Psoas muscle (tissue), 8 donors: ENCODE results near the gene MAN1B1. TPM values are rescaled to one million over a fixed set of nuclear protein-coding genes. Genes with fewer than 3 reads are reported as not detected.

Experiments used
- ATAC-seq, 4 donors: fragments of 200-7000 bp; cut with Tn5 transposase; one replicate each; pipeline ENCODE4 v1.9.1; 2020; ENCODE audit warnings: moderate library complexity in 3 of 4, mild to moderate bottlenecking in 2 of 4
- DNase-seq, 2 donors: peaks; one replicate each; pipeline ENCODE4 v3.0.0-alpha.2; 2020
- H3K27ac ChIP-seq: fragments of 200-600 bp; one replicate; pipeline ENCODE4 v1.8.0; 2022
- H3K27me3 ChIP-seq, 3 donors: fragments of 200-600 bp in 1 of 3; one replicate each; pipeline versions ENCODE4 v1.6.1 to v1.8.0; 2013 to 2022; ENCODE audit warnings: low read length in 2 of 3, mild to moderate bottlenecking in 2 of 3, moderate library complexity in 1 of 3; ENCODE audit not compliant: insufficient read depth in 3 of 3
- H3K36me3 ChIP-seq, 2 donors: fragments of 200-600 bp in 1 of 2; one replicate each; pipeline versions ENCODE4 v1.6.1 to v1.8.0; 2013 to 2022; ENCODE audit warnings: low read depth in 1 of 2, mild to moderate bottlenecking in 1 of 2, moderate library complexity in 1 of 2; ENCODE audit not compliant: insufficient read depth in 1 of 2
- H3K4me1 ChIP-seq: fragments of 200-600 bp; one replicate; pipeline ENCODE4 v1.8.0; 2022
- H3K4me3 ChIP-seq: fragments of 200-600 bp; one replicate; pipeline ENCODE4 v1.8.0; 2022; ENCODE audit warnings: mild to moderate bottlenecking
- H3K9me3 ChIP-seq: fragments of 200-600 bp; one replicate; pipeline ENCODE4 v1.8.0; 2022
- CTCF ChIP-seq: fragments of 200-600 bp; IDR thresholded peaks from one replicate; pipeline ENCODE4 v1.8.0; 2022; ENCODE audit warnings: antibody characterized with exemption
- WGBS, 3 donors: extraction: QIAGEN DNeasy Blood & Tissue Kit; methylation state at CpG; one replicate each; pipeline versions ENCODE4 v1.1.6 to v1.1.7; 2013; 5-methylcytosine and 5-hydroxymethylcytosine counted together
- intact Hi-C, 2 donors: fragments of 100-400 bp; cut with DNase I; formaldehyde crosslinking; loops; one replicate each; pipeline versions ENCODE4 v1.11.0 to v1.14.2; 2022
- polyA plus RNA-seq, 3 donors: library from polyadenylated mRNA; stranded (reverse); fragments of 200-250 nt; gene quantifications; one replicate each; pipeline ENCODE4 v1.2.3, GENCODE V29; 2013
- total RNA-seq, 4 donors: library from RNA; stranded (reverse); fragmentation: NEBNext Ultra II Directional in 2 of 4; extraction: Animal tissue kit (Norgen Biotek cat#: 25700) in 2 of 4; gene quantifications; one replicate each; pipeline versions ENCODE4 v1.2.1 to v1.2.4, GENCODE V29; 2021 to 2023
- donor health status: healthy with polysubstance abuse.
- donor health status: DM: no; HTN: no; CAD: no; lungs with moderate emphysema.
- donor health status: Bipolar disorder and iron deficiency.
- donor health status: healthy.
- donor health status: DM: yes; HTN: yes; CAD: no.
- donor health status: DM: no; HTN: no; CAD: no.
- donor health status: DM: no; HTN: no; CAD: no.
- donor health status: DM: yes; HTN: yes; CAD: no.

Gene MAN1B1
- total and polyA plus RNA-seq, 7 donors: 13.1 to 24.4 (median 14.6) TPM

- no peaks in the 10 kb centered on the region for H3K36me3 ChIP-seq
- peak; percentile 55 to 71 (median 61) for ATAC-seq
- H3K4me1 ChIP-seq: peaks cover 9% of the 10 kb centered on the region
- 12 to 22% (median 17%) methylated on average over 28 of the region's 28 CpGs for WGBS, 3 donors
- peak; percentile 79 to 90 for DNase-seq
- intact Hi-C loops: no loop called here
- peaks cover 0 to 55% (median 27%) of the 10 kb centered on the region in 3 donors for H3K27me3 ChIP-seq
- no peak for TF ChIP-seq CTCF
- no peak overlapping the region for H3K27ac ChIP-seq
- no peaks in the 10 kb centered on the region for H3K9me3 ChIP-seq
- H3K4me3 ChIP-seq: no peak overlapping the region
These were observed 31.1 kb upstream of the MAN1B1 start for GRCh38 chr9:137055385-137056364.

GRCh38 chr9:137056739-137057415 lies 29.9 kb upstream of the MAN1B1 start:
- DNase-seq: no peak
- Histone ChIP-seq H3K27ac (no peak overlapping the region), H3K27me3 (peaks cover 0 to 48% (median 24%) of the 10 kb centered on the region in 3 donors), H3K36me3 (no peaks in the 10 kb centered on the region), H3K4me1 (peaks cover 9% of the 10 kb centered on the region), H3K4me3 (no peak overlapping the region), H3K9me3 (no peaks in the 10 kb centered on the region)
- ATAC-seq: no peak
- intact Hi-C loops: no loop called here
- TF ChIP-seq CTCF: no peak
- WGBS, 3 donors: 52 to 65% (median 53%) methylated on average over 17 of the region's 17 CpGs

- Histone ChIP-seq H3K4me1 (peaks cover 9% of the 10 kb centered on the region), H3K4me3 (no peak overlapping the region), H3K9me3 (no peaks in the 10 kb centered on the region), H3K27me3 (peaks cover 0 to 43% (median 19%) of the 10 kb centered on the region in 3 donors), H3K27ac (no peak overlapping the region), H3K36me3 (no peaks in the 10 kb centered on the region)
- intact Hi-C loops: no loop called here
- ATAC-seq (no peak), DNase-seq (no peak)
- TF ChIP-seq CTCF: no peak
- WGBS, 3 donors: 22 to 43% (median 24%) methylated on average over 16 of the region's 16 CpGs
These were observed 29.2 kb upstream of the MAN1B1 start for GRCh38 chr9:137057545-137057944.

- ATAC-seq: no peak
- no peak for TF ChIP-seq CTCF
- Histone ChIP-seq H3K4me3 (no peak overlapping the region), H3K9me3 (no peaks in the 10 kb centered on the region), H3K4me1 (peaks cover under 1% of the 10 kb centered on the region), H3K27me3 (peaks cover 0 to 33% (median 10%) of the 10 kb centered on the region in 3 donors), H3K36me3 (no peaks in the 10 kb centered on the region), H3K27ac (no peak overlapping the region)
- intact Hi-C loops: no loop called here
- DNase-seq: no peak
- WGBS, 3 donors: 66 to 77% (median 67%) methylated on average over 9 of the region's 9 CpGs
These were observed 28.1 kb upstream of the MAN1B1 start for GRCh38 chr9:137058521-137059234.
